Loucy (cell line): ENCODE data around the gene CYLD.

ENCODE experiments used
- H2AFZ ChIP-seq: fragments of 200-600 bp; sonication (generic); 2 replicates; pipeline ENCODE4 v1.6.0; 2016; ENCODE audit warnings: antibody characterized with exemption, mild to moderate bottlenecking, low read length, moderate library complexity
- H3F3A ChIP-seq: fragments of 200-600 bp; 2 replicates; pipeline ENCODE4 v1.6.0; 2016; ENCODE audit warnings: antibody characterized with exemption, low read depth, mild to moderate bottlenecking
- H3K27me3 ChIP-seq: fragments of 200-600 bp; sonication (generic); 2 replicates; pipeline ENCODE4 v1.6.1; 2014; ENCODE audit warnings: low read length, mild to moderate bottlenecking; ENCODE audit not compliant: insufficient read depth, poor library complexity, severe bottlenecking
- H3K36me3 ChIP-seq: fragments of 200-600 bp; sonication (generic); 2 replicates; pipeline ENCODE4 v1.6.1; 2016; ENCODE audit warnings: low read length; ENCODE audit not compliant: insufficient read depth
- H3K4me1 ChIP-seq: fragments of 200-600 bp; sonication (generic); 2 replicates; pipeline ENCODE4 v1.5.1; 2014; ENCODE audit warnings: low read length, mild to moderate bottlenecking; ENCODE audit not compliant: insufficient read depth, poor library complexity, severe bottlenecking
- H3K4me2 ChIP-seq: fragments of 200-600 bp; sonication (generic); 2 replicates; pipeline ENCODE4 v1.6.0; 2014; ENCODE audit warnings: antibody characterized with exemption, low read length, low read depth, mild to moderate bottlenecking; ENCODE audit not compliant: poor library complexity, severe bottlenecking
- H3K4me3 ChIP-seq: fragments of 200-600 bp; sonication (generic); 2 replicates; pipeline ENCODE4 v1.5.1; 2014; ENCODE audit warnings: low read length, mild to moderate bottlenecking, mixed read lengths; ENCODE audit not compliant: poor library complexity, severe bottlenecking
- H3K79me2 ChIP-seq: fragments of 200-600 bp; sonication (generic); 2 replicates; pipeline ENCODE4 v1.6.1; 2014; ENCODE audit warnings: low read length; ENCODE audit not compliant: insufficient read depth
- H3K9ac ChIP-seq: fragments of 200-600 bp; sonication (generic); 2 replicates; pipeline ENCODE4 v1.6.0; 2014; ENCODE audit warnings: mild to moderate bottlenecking, low read depth, low read length, moderate library complexity; ENCODE audit not compliant: poor library complexity, severe bottlenecking
- H3K9me2 ChIP-seq: fragments of 200-600 bp; sonication (generic); replicated peaks from 2 replicates; pipeline ENCODE4 v1.6.1; 2016; ENCODE audit warnings: low read depth, low read length, mixed read lengths
- H3K9me3 ChIP-seq: fragments of 200-600 bp; sonication (generic); 2 replicates; pipeline ENCODE4 v1.6.1; 2014; ENCODE audit warnings: mild to moderate bottlenecking, antibody characterized with exemption, low read length, low read depth; ENCODE audit not compliant: insufficient read depth
- H4K20me1 ChIP-seq: fragments of 200-600 bp; sonication (generic); 2 replicates; pipeline ENCODE4 v1.6.0; 2014; ENCODE audit warnings: antibody characterized with exemption, low read length, mild to moderate bottlenecking; ENCODE audit not compliant: insufficient read depth, poor library complexity, severe bottlenecking
- CTCF ChIP-seq: fragments of 200-600 bp; sonication (generic); conservative IDR thresholded peaks from 2 replicates; pipeline ENCODE4 v1.5.1; 2014; ENCODE audit warnings: mild to moderate bottlenecking, antibody characterized with exemption, low read length
- EZH2phosphoT487 ChIP-seq: fragments of 200-600 bp; IDR thresholded peaks from 2 replicates; pipeline ENCODE4 v1.6.1; 2018; ENCODE audit warnings: antibody characterized with exemption, mild to moderate bottlenecking, moderate library complexity, borderline replicate concordance

Gene CYLD

GRCh38 chr16:50802000-50802399, 60.1 kb downstream of the CYLD start:
- H3K9ac ChIP-seq, result no peak overlapping the region
- H4K20me1 ChIP-seq, result no peaks in the 10 kb centered on the region
- no peak overlapping the region for H2AFZ ChIP-seq
- H3K9me2 ChIP-seq, result no peaks in the 10 kb centered on the region
- no peak overlapping the region for H3K4me3 ChIP-seq
- no peaks in the 10 kb centered on the region for H3K79me2 ChIP-seq
- H3K4me1 ChIP-seq, result no peaks in the 10 kb centered on the region
- H3K4me2 ChIP-seq, result no peak overlapping the region
- H3F3A ChIP-seq, result no peaks in the 10 kb centered on the region
- H3K27me3 ChIP-seq, result no peaks in the 10 kb centered on the region
- no peak for TF ChIP-seq EZH2phosphoT487
- no peak for TF ChIP-seq CTCF
- H3K9me3 ChIP-seq, result no peaks in the 10 kb centered on the region
- H3K36me3 ChIP-seq, result peaks cover 3% of the 10 kb centered on the region; the same call in 1 of the 2 replicates

DNA sequence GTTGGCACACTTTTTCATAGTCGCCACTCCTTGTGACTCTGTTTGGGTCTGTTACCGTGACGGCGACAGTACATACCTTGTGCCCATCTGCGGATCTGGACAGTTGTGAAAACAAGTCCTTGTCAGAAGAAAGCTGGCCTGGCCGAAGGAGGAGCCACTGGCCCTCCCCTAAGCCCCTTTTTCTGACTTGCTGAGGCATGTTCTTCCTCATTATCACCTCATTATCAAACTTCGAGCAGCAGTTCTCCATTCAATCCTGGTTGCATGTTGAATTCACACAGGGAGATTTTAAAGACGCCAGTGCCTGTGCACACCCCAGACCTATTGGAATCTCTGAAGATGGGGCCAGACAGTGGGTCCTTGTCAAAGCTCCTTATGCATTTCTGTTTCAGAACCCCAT, 61.1 kb downstream of the CYLD start:
- no peaks in the 10 kb centered on the region for H3K79me2 ChIP-seq
- H3K4me1 ChIP-seq, result peaks cover 6% of the 10 kb centered on the region
- no peak overlapping the region for H3K4me2 ChIP-seq
- H3K9ac ChIP-seq, result no peak overlapping the region
- no peak overlapping the region for H2AFZ ChIP-seq
- H4K20me1 ChIP-seq, result no peaks in the 10 kb centered on the region
- no peaks in the 10 kb centered on the region for H3F3A ChIP-seq
- no peaks in the 10 kb centered on the region for H3K27me3 ChIP-seq
- H3K4me3 ChIP-seq, result no peak overlapping the region
- TF ChIP-seq CTCF (no peak), EZH2phosphoT487 (no peak)
- H3K9me3 ChIP-seq, result no peaks in the 10 kb centered on the region
- no peaks in the 10 kb centered on the region for H3K36me3 ChIP-seq
- H3K9me2 ChIP-seq, result no peaks in the 10 kb centered on the region

DNA sequence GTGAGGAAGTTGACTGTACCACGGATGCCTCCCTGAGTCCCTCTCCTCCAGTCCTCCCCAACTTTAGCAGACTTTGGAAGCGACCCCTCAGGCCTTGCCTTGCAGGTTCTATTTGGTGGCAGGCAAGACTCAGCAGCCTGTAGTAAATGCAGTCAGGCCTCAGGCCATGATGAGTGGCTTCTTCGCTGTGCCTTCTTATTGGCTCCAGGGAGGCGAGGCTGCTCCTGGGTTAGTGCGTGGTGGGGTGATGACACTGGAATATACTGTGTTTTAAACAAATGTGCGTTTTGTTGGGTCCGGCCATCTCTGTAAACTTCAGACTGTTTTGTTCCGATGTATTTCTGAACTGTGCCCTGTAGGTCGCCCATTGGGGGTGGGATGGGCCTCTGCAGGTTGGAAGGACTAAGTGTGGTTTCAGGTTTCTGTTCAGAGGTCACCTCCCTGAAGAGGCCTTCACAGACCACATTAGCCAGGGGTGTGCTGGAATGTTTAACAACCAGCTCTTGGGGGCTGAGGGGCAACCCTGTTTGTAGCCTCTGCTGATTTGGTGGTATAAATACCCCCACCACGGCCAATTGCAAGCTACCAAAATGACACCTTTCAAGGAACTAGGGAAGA, 62.5 kb downstream of the CYLD start:
- no peak overlapping the region for H2AFZ ChIP-seq
- H3K4me1 ChIP-seq, result peaks cover 13% of the 10 kb centered on the region
- no peak overlapping the region for H3K9ac ChIP-seq
- H3K27me3 ChIP-seq, result no peaks in the 10 kb centered on the region
- no peaks in the 10 kb centered on the region for H3K79me2 ChIP-seq
- H3K4me2 ChIP-seq, result no peak overlapping the region
- TF ChIP-seq EZH2phosphoT487 (no peak), CTCF (no peak)
- no peak overlapping the region for H3K4me3 ChIP-seq
- H3K9me3 ChIP-seq, result no peaks in the 10 kb centered on the region
- H3F3A ChIP-seq, result no peaks in the 10 kb centered on the region
- no peaks in the 10 kb centered on the region for H3K9me2 ChIP-seq
- H3K36me3 ChIP-seq, result no peaks in the 10 kb centered on the region
- no peaks in the 10 kb centered on the region for H4K20me1 ChIP-seq
